SU-DHL-6 (cell line): ENCODE data around the gene ACBD3.

Experiments used
- H2AFZ ChIP-seq: fragments of 200-600 bp; sonication (generic); 2 replicates; pipeline ENCODE4 v1.6.1; 2014; ENCODE audit warnings: low read depth, mild to moderate bottlenecking, moderate library complexity, mixed read lengths, antibody characterized with exemption, low read length; ENCODE audit not compliant: severe bottlenecking
- H3F3A ChIP-seq: fragments of 200-600 bp; shearing (Covaris generic); 2 replicates; pipeline ENCODE4 v1.6.0; 2016; ENCODE audit warnings: antibody characterized with exemption, mild to moderate bottlenecking; ENCODE audit not compliant: insufficient read depth
- H3K27ac ChIP-seq: fragments of 200-600 bp; sonication (generic); 2 replicates; pipeline ENCODE4 v1.5.1; 2016; ENCODE audit warnings: low read depth, mild to moderate bottlenecking, low read length, moderate library complexity, mixed read lengths
- H3K27me3 ChIP-seq: fragments of 200-600 bp; sonication (generic), shearing (Covaris generic); 2 replicates; pipeline ENCODE4 v1.6.0; 2014; ENCODE audit warnings: mild to moderate bottlenecking, low read length
- H3K36me3 ChIP-seq: fragments of 200-600 bp; sonication (generic); 2 replicates; pipeline ENCODE4 v1.6.1; 2014; ENCODE audit warnings: mild to moderate bottlenecking, low read length, mixed read lengths
- H3K4me2 ChIP-seq: fragments of 300-600, 200-600 bp; shearing (Covaris generic), sonication (generic); 2 replicates; pipeline ENCODE4 v1.6.0; 2014; ENCODE audit warnings: low read length, low read depth, mild to moderate bottlenecking; ENCODE audit not compliant: poor library complexity, severe bottlenecking
- H3K4me3 ChIP-seq: fragments of 200-600 bp; sonication (generic); 2 replicates; pipeline ENCODE4 v1.5.1; 2014; ENCODE audit warnings: antibody characterized with exemption, low read length, mild to moderate bottlenecking, mixed read lengths; ENCODE audit not compliant: insufficient read depth, poor library complexity, severe bottlenecking
- H3K79me2 ChIP-seq: fragments of 200-600 bp; sonication (generic); 2 replicates; pipeline ENCODE4 v1.6.1; 2014; ENCODE audit warnings: mild to moderate bottlenecking, low read length, moderate library complexity; ENCODE audit not compliant: insufficient read depth
- H3K9ac ChIP-seq: fragments of 200-600 bp; sonication (generic); 2 replicates; pipeline ENCODE4 v1.7.0; 2014; ENCODE audit warnings: mild to moderate bottlenecking, low read length
- H3K9me2 ChIP-seq: fragments of 200-600 bp; sonication (generic); replicated peaks from 2 replicates; pipeline ENCODE4 v1.6.1; 2014; ENCODE audit warnings: low read length; ENCODE audit not compliant: insufficient read depth
- H3K9me3 ChIP-seq: fragments of 200-600 bp; sonication (generic); 2 replicates; pipeline ENCODE4 v1.6.1; 2014; ENCODE audit warnings: low read length, mixed read lengths; ENCODE audit not compliant: insufficient read depth
- H4K20me1 ChIP-seq: fragments of 200-600 bp; sonication (generic); 2 replicates; pipeline ENCODE4 v1.6.1; 2014; ENCODE audit warnings: low read depth, mild to moderate bottlenecking, antibody characterized with exemption, low read length, moderate library complexity, mixed read lengths
- CTCF ChIP-seq: fragments of 200-600 bp; sonication (generic); IDR thresholded peaks from one replicate; pipeline ENCODE4 v1.5.1; 2017; ENCODE audit warnings: antibody characterized with exemption, mild to moderate bottlenecking, low read length, moderate library complexity; ENCODE audit not compliant: insufficient read depth, poor library complexity, severe bottlenecking
- EZH2phosphoT487 ChIP-seq: fragments of 200-600 bp; sonication (generic), shearing (Covaris generic); conservative IDR thresholded peaks from 2 replicates; pipeline ENCODE4 v1.6.1; 2018; ENCODE audit warnings: mild to moderate bottlenecking, antibody characterized with exemption, low read length, moderate library complexity, mixed read lengths

The ACBD3 gene

GRCh38 chr1:226181996-226182714 lies 4.4 kb downstream of the ACBD3 start:
- H3K4me2 ChIP-seq, result peak overlapping the region; percentile 61
- H3K9me2 ChIP-seq, result no peaks in the 10 kb centered on the region
- peak overlapping the region; percentile 36 for H3K4me3 ChIP-seq
- H3K9ac ChIP-seq, result peak overlapping the region; percentile 33; the same call in 1 of the 2 replicates
- peaks cover 28% of the 10 kb centered on the region for H3F3A ChIP-seq
- TF ChIP-seq CTCF (peak; percentile 52), EZH2phosphoT487 (no peak)
- H3K9me3 ChIP-seq, result no peaks in the 10 kb centered on the region
- peak overlapping the region; percentile 53 for H3K27ac ChIP-seq
- H3K36me3 ChIP-seq, result peaks cover 2% of the 10 kb centered on the region; the same call in 1 of the 2 replicates
- H3K79me2 ChIP-seq, result peaks cover 89% of the 10 kb centered on the region
- peaks cover 6% of the 10 kb centered on the region; the same call in 1 of the 2 replicates for H4K20me1 ChIP-seq
- no peak overlapping the region for H2AFZ ChIP-seq
- H3K27me3 ChIP-seq, result no peaks in the 10 kb centered on the region

DNA sequence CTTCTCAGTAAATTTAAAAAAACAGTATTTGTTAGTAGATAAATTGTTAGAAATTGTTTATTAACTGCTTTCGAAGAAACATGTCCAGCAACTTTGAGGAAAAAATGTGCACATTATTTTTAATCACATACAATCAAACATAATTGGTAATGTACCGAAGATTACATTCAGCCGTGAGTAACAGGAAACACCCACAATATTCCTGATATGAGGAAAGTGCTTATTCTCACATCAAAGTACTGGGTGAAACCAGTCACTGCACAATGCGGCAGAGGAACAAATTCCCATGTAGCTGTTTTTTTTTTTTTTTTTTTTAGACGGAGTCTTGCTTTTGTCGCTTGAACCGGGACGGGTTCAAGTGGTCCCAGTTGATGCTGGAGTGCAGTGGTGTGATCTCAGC lies 9.7 kb downstream of the ACBD3 start:
- no peak overlapping the region for H3K4me3 ChIP-seq
- no peak overlapping the region for H3K27ac ChIP-seq
- no peaks in the 10 kb centered on the region for H3K27me3 ChIP-seq
- no peak overlapping the region for H2AFZ ChIP-seq
- TF ChIP-seq EZH2phosphoT487 (no peak), CTCF (no peak)
- peaks cover 2% of the 10 kb centered on the region; the same call in 1 of the 2 replicates for H3K36me3 ChIP-seq
- no peaks in the 10 kb centered on the region for H3K9me3 ChIP-seq
- no peak overlapping the region for H3K9ac ChIP-seq
- peaks cover 99% of the 10 kb centered on the region for H3K79me2 ChIP-seq
- no peaks in the 10 kb centered on the region for H3K9me2 ChIP-seq
- H3F3A ChIP-seq, result peaks cover 7% of the 10 kb centered on the region; the same call in 1 of the 2 replicates
- no peak overlapping the region for H3K4me2 ChIP-seq
- H4K20me1 ChIP-seq, result peaks cover 6% of the 10 kb centered on the region; the same call in 1 of the 2 replicates

GRCh38 chr1:226172589-226172988 lies 14.0 kb downstream of the ACBD3 start:
- Histone ChIP-seq H3K4me2 (no peak overlapping the region), H3K79me2 (peaks cover 81% of the 10 kb centered on the region), H3K9ac (no peak overlapping the region), H3F3A (no peaks in the 10 kb centered on the region; the same call in 1 of the 2 replicates), H3K9me2 (no peaks in the 10 kb centered on the region), H3K4me3 (no peak overlapping the region), H3K9me3 (no peaks in the 10 kb centered on the region), H2AFZ (no peak overlapping the region), H3K27ac (no peak overlapping the region), H4K20me1 (no peaks in the 10 kb centered on the region; the same call in 1 of the 2 replicates), H3K27me3 (no peaks in the 10 kb centered on the region), H3K36me3 (no peaks in the 10 kb centered on the region)
- no peak for TF ChIP-seq EZH2phosphoT487
- no peak for TF ChIP-seq CTCF
